OCI-LY7 (cell line): ENCODE measurements around the gene DMRT3. TPM values are rescaled to one million over a fixed set of nuclear protein-coding genes. Genes with fewer than 3 reads are reported as not detected.
A peak's percentile ranks its signal among the peaks of the same experiment; 100 is the strongest.
"Not testable (repeated sequence)": the region's sequence is repeated elsewhere in the genome, so short reads cannot be mapped to it uniquely, and the experiment has no call there.

Experiments used
- BruUV-seq: library from RNA; stranded (reverse); fragments of 400-500 nt; replicated peaks from 2 replicates; lab custom pipeline; 2021; lab: Mats Ljungman, UMichigan
- CTCF ChIA-PET: fragments of 300-600 bp; sonication (Branson Sonifier 250); formaldehyde crosslinking; loops from one replicate; lab custom pipeline; 2022; ENCODE audit warnings: antibody characterized with exemption; ENCODE audit not compliant: unreplicated experiment; lab: Charles Lee
- POLR2A ChIA-PET: fragments of 300-600 bp; sonication (Branson Sonifier 250); formaldehyde crosslinking; loops from one replicate; lab custom pipeline; 2022; ENCODE audit warnings: antibody characterized with exemption; lab: Charles Lee
- DNase-seq: peaks from one replicate; pipeline ENCODE4 v3.0.0-alpha.2; 2015; ENCODE audit warnings: low spot score
- H2AFZ ChIP-seq: fragments of 200-600 bp; sonication (generic), shearing (Covaris generic); 2 replicates; pipeline ENCODE4 v1.6.1; 2014; ENCODE audit warnings: mild to moderate bottlenecking, antibody characterized with exemption, low read length, moderate library complexity
- H3K27ac ChIP-seq: fragments of 200-600 bp; sonication (generic); 2 replicates; pipeline ENCODE4 v1.5.1; 2014; ENCODE audit warnings: mixed run types, low read depth, mild to moderate bottlenecking, moderate library complexity, low read length, inconsistent platforms; ENCODE audit not compliant: poor library complexity, severe bottlenecking
- H3K36me3 ChIP-seq: fragments of 200-600 bp; sonication (generic); 2 replicates; pipeline ENCODE4 v1.6.1; 2014; ENCODE audit warnings: mild to moderate bottlenecking, antibody characterized with exemption, low read length, moderate library complexity, mixed read lengths; ENCODE audit not compliant: insufficient read depth
- H3K4me1 ChIP-seq: fragments of 200-600 bp; sonication (generic); 2 replicates; pipeline ENCODE4 v1.5.1; 2014; ENCODE audit warnings: mild to moderate bottlenecking, low read length; ENCODE audit not compliant: insufficient read depth, poor library complexity, severe bottlenecking
- H3K4me2 ChIP-seq: fragments of 200-600 bp; sonication (generic); 2 replicates; pipeline ENCODE4 v1.6.1; 2014; ENCODE audit warnings: mild to moderate bottlenecking, low read length
- H3K4me3 ChIP-seq: fragments of 200-600 bp; sonication (generic); 2 replicates; pipeline ENCODE4 v1.5.1; 2014; ENCODE audit warnings: mild to moderate bottlenecking, low read depth, low read length; ENCODE audit not compliant: poor library complexity, severe bottlenecking
- H3K79me2 ChIP-seq: fragments of 200-600 bp; sonication (generic); 2 replicates; pipeline ENCODE4 v1.6.1; 2016; ENCODE audit warnings: low read depth, mild to moderate bottlenecking, low read length, moderate library complexity, mixed read lengths; ENCODE audit not compliant: insufficient read depth
- H3K9me2 ChIP-seq: fragments of 200-600 bp; sonication (generic); 2 replicates; pipeline ENCODE4 v1.6.1; 2016; ENCODE audit warnings: mild to moderate bottlenecking, low read length, mixed read lengths; ENCODE audit not compliant: insufficient read depth
- H3K9me3 ChIP-seq: fragments of 200-600 bp; sonication (generic); 2 replicates; pipeline ENCODE4 v1.6.1; 2014; ENCODE audit warnings: mild to moderate bottlenecking, mixed run types, low read length, mixed read lengths
- H4K20me1 ChIP-seq: fragments of 200-600 bp; sonication (generic); 2 replicates; pipeline ENCODE4 v1.6.1; 2014; ENCODE audit warnings: mild to moderate bottlenecking, antibody characterized with exemption, low read length, moderate library complexity, mixed read lengths; ENCODE audit not compliant: insufficient read depth
- EZH2phosphoT487 ChIP-seq: fragments of 200-600 bp; sonication (generic); IDR thresholded peaks from 2 replicates; pipeline ENCODE4 v1.6.1; 2018; ENCODE audit warnings: low read depth, borderline replicate concordance, mild to moderate bottlenecking, mixed run types, antibody characterized with exemption, low read length, moderate library complexity, mixed read lengths
- intact Hi-C: fragments of 100-400 bp; cut with micrococcal nuclease; formaldehyde crosslinking; loops from one replicate; pipeline ENCODE4 v1.10.0; 2022; ENCODE audit not compliant: unreplicated experiment
- total RNA-seq, 2 experiments: library from RNA; depleted of rRNA in 1 of 2; stranded (reverse); fragments of >200 nt in 1 of 2; shearing (Covaris generic) in 1 of 2; gene quantifications; 2 replicates each; pipeline ENCODE4 v1.2.3, GENCODE V29; 2014 to 2022
- TF ChIP-seq, protein P1 (sequence below): fragments of 200-600 bp; sonication (generic); conservative IDR thresholded peaks from 2 replicates; pipeline ENCODE4 v1.5.1; 2014; ENCODE audit warnings: mild to moderate bottlenecking, antibody characterized with exemption, low read length, moderate library complexity, mixed read lengths

Gene DMRT3
- total RNA-seq, 2 experiments from 2014 or later = not detected

- TF ChIP-seq, protein P1, sequence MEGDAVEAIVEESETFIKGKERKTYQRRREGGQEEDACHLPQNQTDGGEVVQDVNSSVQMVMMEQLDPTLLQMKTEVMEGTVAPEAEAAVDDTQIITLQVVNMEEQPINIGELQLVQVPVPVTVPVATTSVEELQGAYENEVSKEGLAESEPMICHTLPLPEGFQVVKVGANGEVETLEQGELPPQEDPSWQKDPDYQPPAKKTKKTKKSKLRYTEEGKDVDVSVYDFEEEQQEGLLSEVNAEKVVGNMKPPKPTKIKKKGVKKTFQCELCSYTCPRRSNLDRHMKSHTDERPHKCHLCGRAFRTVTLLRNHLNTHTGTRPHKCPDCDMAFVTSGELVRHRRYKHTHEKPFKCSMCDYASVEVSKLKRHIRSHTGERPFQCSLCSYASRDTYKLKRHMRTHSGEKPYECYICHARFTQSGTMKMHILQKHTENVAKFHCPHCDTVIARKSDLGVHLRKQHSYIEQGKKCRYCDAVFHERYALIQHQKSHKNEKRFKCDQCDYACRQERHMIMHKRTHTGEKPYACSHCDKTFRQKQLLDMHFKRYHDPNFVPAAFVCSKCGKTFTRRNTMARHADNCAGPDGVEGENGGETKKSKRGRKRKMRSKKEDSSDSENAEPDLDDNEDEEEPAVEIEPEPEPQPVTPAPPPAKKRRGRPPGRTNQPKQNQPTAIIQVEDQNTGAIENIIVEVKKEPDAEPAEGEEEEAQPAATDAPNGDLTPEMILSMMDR = no peak
- TF ChIP-seq EZH2phosphoT487 = no peak
- Histone ChIP-seq H3K79me2 (no peaks in the 10 kb centered on the region), H3K27ac (no peak overlapping the region), H3K4me3 (no peak overlapping the region), H3K36me3 (no peaks in the 10 kb centered on the region), H4K20me1 (no peaks in the 10 kb centered on the region), H3K4me2 (no peak overlapping the region), H3K9me3 (peaks cover 10% of the 10 kb centered on the region), H3K4me1 (no peaks in the 10 kb centered on the region), H3K9me2 (no peaks in the 10 kb centered on the region), H2AFZ (no peak overlapping the region)
- ChIA-PET POLR2A (interaction anchor here (1.2 kb wide), 1 partner anchor 203 kb away, joined by 3 read pairs; no protein-coding TSS in a partner anchor), CTCF (no interaction called here)
- intact Hi-C loops = no loop called here
- BruUV-seq = no TSS peak
- DNase-seq = no peak
These were observed 19.3 kb downstream of the DMRT3 start for GRCh38 chr9:995781-996180.

GRCh38 chr9:998299-999110, 22.1 kb downstream of the DMRT3 start:
- intact Hi-C loops, DNase-seq, POLR2A ChIA-PET, H2AFZ ChIP-seq, H3K4me3 ChIP-seq, H3K79me2 ChIP-seq, H3K4me1 ChIP-seq, H3K27ac ChIP-seq, H3K9me3 ChIP-seq, CTCF ChIA-PET, H3K36me3 ChIP-seq, BruUV-seq, H4K20me1 ChIP-seq, H3K9me2 ChIP-seq: not testable (repeated sequence)
- TF ChIP-seq, protein P1 = peak; percentile 88
- H3K4me2 ChIP-seq = peak overlapping the region; percentile 26; the same call in 1 of the 2 replicates

- no peak for DNase-seq
These were observed 25.4 kb downstream of the DMRT3 start for GRCh38 chr9:1001838-1002237.

More at GRCh38 chr9:1001838-1002237, 25.4 kb downstream of the DMRT3 start:
- BruUV-seq = no TSS peak
- POLR2A ChIA-PET = interaction anchor here (0.7 kb wide), 1 partner anchor 302 kb away, joined by 3 read pairs; no protein-coding TSS in a partner anchor
- Histone ChIP-seq H3K9me3 (peaks cover 10% of the 10 kb centered on the region), H3K27ac (no peak overlapping the region), H4K20me1 (no peaks in the 10 kb centered on the region), H3K4me3 (no peak overlapping the region), H3K79me2 (no peaks in the 10 kb centered on the region), H3K4me2 (no peak overlapping the region), H3K4me1 (peaks cover 4% of the 10 kb centered on the region), H2AFZ (no peak overlapping the region), H3K36me3 (no peaks in the 10 kb centered on the region), H3K9me2 (no peaks in the 10 kb centered on the region)
- no peak for TF ChIP-seq EZH2phosphoT487
- TF ChIP-seq, protein P1 = no peak
- CTCF ChIA-PET = interaction anchor here (0.5 to 0.6 kb wide), 2 partner anchors 239 to 287 kb away, joined by 3 read pairs; no protein-coding TSS in a partner anchor
- intact Hi-C loops = loop anchor here (10.0 kb wide), 1 partner anchor 617 kb away; no protein-coding TSS in a partner anchor
